MM.1S (cell line): Measurements from ENCODE around the gene SCARB2.

Source experiments
- DNase-seq: peaks from one replicate; pipeline ENCODE4 v3.0.0-alpha.2; 2015
- H2AFZ ChIP-seq: fragments of 300-600 bp; sonication (generic); 2 replicates; pipeline ENCODE4 v1.6.0; 2016; ENCODE audit warnings: antibody characterized with exemption, low read length
- H3F3A ChIP-seq: fragments of 300-600 bp; sonication (generic); 2 replicates; pipeline ENCODE4 v1.6.1; 2016; ENCODE audit warnings: mild to moderate bottlenecking, antibody characterized with exemption, low read length, moderate library complexity, mixed read lengths; ENCODE audit not compliant: insufficient read depth
- H3K27ac ChIP-seq: fragments of 300-600 bp; sonication (generic); 2 replicates; pipeline ENCODE4 v1.5.1; 2016; ENCODE audit warnings: mild to moderate bottlenecking, low read length
- H3K27me3 ChIP-seq: fragments of 300-600 bp; sonication (generic); replicated peaks from 2 replicates; pipeline ENCODE4 v1.6.0; 2016; ENCODE audit warnings: low read length; ENCODE audit not compliant: insufficient read depth
- H3K36me3 ChIP-seq: fragments of 300-600 bp; sonication (generic); replicated peaks from 2 replicates; pipeline ENCODE4 v1.6.1; 2016; ENCODE audit warnings: mild to moderate bottlenecking, low read length, mixed read lengths; ENCODE audit not compliant: insufficient read depth
- H3K4me1 ChIP-seq: fragments of 300-600 bp; sonication (generic); 2 replicates; pipeline ENCODE4 v1.6.1; 2016; ENCODE audit warnings: low read length, mixed read lengths
- H3K4me2 ChIP-seq: fragments of 300-600 bp; sonication (generic); 2 replicates; pipeline ENCODE4 v1.6.0; 2016; ENCODE audit warnings: low read depth, low read length
- H3K4me3 ChIP-seq: fragments of 300-600 bp; sonication (generic); 2 replicates; pipeline ENCODE4 v1.5.1; 2016; ENCODE audit warnings: low read length, mixed read lengths
- H3K79me2 ChIP-seq: fragments of 300-600 bp; sonication (generic); 2 replicates; pipeline ENCODE4 v1.6.1; 2016; ENCODE audit warnings: mixed run types, low read length, mixed read lengths
- H3K9ac ChIP-seq: fragments of 300-600 bp; sonication (generic); 2 replicates; pipeline ENCODE4 v1.6.1; 2016; ENCODE audit warnings: low read length, mixed read lengths
- H3K9me2 ChIP-seq: fragments of 300-600 bp; sonication (generic); replicated peaks from 2 replicates; pipeline ENCODE4 v1.6.1; 2016; ENCODE audit warnings: mild to moderate bottlenecking, low read length, mixed read lengths; ENCODE audit not compliant: insufficient read depth
- H3K9me3 ChIP-seq: fragments of 300-600 bp; sonication (generic); replicated peaks from 2 replicates; pipeline ENCODE4 v1.6.1; 2016; ENCODE audit warnings: mild to moderate bottlenecking, low read length, mixed read lengths; ENCODE audit not compliant: insufficient read depth
- H4K20me1 ChIP-seq: fragments of 300-600 bp; sonication (generic); 2 replicates; pipeline ENCODE4 v1.6.1; 2016; ENCODE audit warnings: mild to moderate bottlenecking, low read length, moderate library complexity, mixed read lengths; ENCODE audit not compliant: insufficient read depth
- EZH2 ChIP-seq: fragments of 300-600 bp; sonication (generic); optimal IDR thresholded peaks from 2 replicates; pipeline ENCODE3; 2017; ENCODE audit warnings: low read depth, mild to moderate bottlenecking, antibody characterized with exemption, low read length, mixed read lengths
- EZH2phosphoT487 ChIP-seq: fragments of 300-600 bp; sonication (generic); IDR thresholded peaks from 2 replicates; pipeline ENCODE4 v1.6.1; 2018; ENCODE audit warnings: antibody characterized with exemption, low read length
- TF ChIP-seq, protein P1 (sequence below): fragments of 300-600 bp; sonication (generic); IDR thresholded peaks from 2 replicates; pipeline ENCODE4 v1.5.1; 2016; ENCODE audit warnings: antibody characterized with exemption, low read length, mixed read lengths

Gene SCARB2

DNA sequence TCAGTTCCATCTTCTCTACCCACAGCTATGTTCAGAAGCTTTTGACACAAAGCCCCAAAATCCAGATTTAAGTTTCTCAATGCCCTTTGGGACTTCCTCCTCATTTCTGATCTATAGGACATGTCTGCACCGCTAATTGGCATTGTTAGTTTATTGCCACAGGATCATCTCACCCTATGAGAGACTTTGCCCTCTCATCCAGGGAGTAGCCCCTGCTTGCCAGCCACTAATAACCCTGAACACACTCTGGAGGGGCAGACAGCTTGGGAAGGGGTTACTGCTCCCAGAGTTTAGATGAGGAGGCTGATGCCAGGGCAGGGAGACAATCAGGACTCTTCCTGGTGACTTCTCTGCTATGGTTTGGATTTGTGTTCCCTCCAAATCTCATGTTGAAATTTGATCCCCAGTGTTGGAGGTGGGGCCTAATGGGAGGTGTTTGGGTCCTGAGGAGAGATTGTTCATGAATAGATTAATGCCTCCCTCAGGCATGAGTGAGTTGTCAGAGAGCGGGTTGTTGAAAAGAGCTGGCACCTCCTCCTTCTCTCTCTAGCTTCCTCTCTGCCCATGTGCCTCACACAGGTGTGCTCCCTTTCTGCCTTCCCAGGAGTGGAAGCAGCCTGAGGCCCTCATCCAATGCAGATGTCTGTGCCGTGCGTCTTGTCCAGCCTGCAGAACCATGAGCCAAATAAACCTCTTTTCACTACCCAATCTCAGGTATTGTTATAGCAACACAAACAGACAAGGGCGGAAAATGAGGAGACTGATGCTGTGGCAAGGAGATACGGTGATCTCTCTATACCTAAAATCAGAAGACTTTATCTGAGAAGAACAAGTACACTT, 3.6 kb upstream of the SCARB2 start:
- no peaks in the 10 kb centered on the region for H3K9me3 ChIP-seq
- TF ChIP-seq, protein P1, sequence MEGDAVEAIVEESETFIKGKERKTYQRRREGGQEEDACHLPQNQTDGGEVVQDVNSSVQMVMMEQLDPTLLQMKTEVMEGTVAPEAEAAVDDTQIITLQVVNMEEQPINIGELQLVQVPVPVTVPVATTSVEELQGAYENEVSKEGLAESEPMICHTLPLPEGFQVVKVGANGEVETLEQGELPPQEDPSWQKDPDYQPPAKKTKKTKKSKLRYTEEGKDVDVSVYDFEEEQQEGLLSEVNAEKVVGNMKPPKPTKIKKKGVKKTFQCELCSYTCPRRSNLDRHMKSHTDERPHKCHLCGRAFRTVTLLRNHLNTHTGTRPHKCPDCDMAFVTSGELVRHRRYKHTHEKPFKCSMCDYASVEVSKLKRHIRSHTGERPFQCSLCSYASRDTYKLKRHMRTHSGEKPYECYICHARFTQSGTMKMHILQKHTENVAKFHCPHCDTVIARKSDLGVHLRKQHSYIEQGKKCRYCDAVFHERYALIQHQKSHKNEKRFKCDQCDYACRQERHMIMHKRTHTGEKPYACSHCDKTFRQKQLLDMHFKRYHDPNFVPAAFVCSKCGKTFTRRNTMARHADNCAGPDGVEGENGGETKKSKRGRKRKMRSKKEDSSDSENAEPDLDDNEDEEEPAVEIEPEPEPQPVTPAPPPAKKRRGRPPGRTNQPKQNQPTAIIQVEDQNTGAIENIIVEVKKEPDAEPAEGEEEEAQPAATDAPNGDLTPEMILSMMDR: no peak
- no peak for TF ChIP-seq EZH2phosphoT487
- H3K4me3 ChIP-seq: no peak overlapping the region
- H3K79me2 ChIP-seq: peaks cover 27% of the 10 kb centered on the region
- no peak overlapping the region for H3K27ac ChIP-seq
- DNase-seq: no peak
- no peaks in the 10 kb centered on the region for H3K27me3 ChIP-seq
- H3K9ac ChIP-seq: no peak overlapping the region
- no peaks in the 10 kb centered on the region for H3K36me3 ChIP-seq
- peaks cover 28% of the 10 kb centered on the region for H3F3A ChIP-seq
- H3K4me1 ChIP-seq: peaks cover 10% of the 10 kb centered on the region
- H4K20me1 ChIP-seq: no peaks in the 10 kb centered on the region
- H3K4me2 ChIP-seq: no peak overlapping the region
- no peak overlapping the region for H2AFZ ChIP-seq
- no peaks in the 10 kb centered on the region for H3K9me2 ChIP-seq

DNA sequence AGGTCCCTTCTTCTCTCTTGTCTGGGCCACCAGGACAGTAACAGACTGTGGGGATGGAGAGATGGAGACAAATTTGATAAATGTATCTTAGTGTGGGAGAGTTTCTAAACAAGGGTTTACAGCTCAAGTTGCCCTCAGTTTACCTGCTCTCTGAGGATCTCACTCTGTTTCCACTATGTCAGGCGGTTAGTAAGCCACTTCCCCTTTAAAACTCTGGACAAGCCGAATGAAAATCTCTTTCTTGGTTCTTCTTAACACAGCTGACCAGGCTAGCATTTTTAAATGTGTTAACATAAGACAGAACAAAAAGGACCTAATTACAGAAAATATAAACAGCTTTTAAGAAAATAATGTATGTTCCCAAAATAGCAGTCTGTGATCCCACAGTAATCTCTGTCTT, 2.9 kb upstream of the SCARB2 start:
- no peak for DNase-seq
- Histone ChIP-seq H2AFZ (no peak overlapping the region), H3K27me3 (no peaks in the 10 kb centered on the region), H3K9me3 (no peaks in the 10 kb centered on the region), H3K4me2 (no peak overlapping the region), H3K79me2 (peaks cover 34% of the 10 kb centered on the region), H4K20me1 (no peaks in the 10 kb centered on the region), H3F3A (peaks cover 30% of the 10 kb centered on the region), H3K4me3 (no peak overlapping the region), H3K4me1 (peaks cover 10% of the 10 kb centered on the region), H3K27ac (no peak overlapping the region), H3K9me2 (no peaks in the 10 kb centered on the region), H3K36me3 (no peaks in the 10 kb centered on the region), H3K9ac (no peak overlapping the region)
- TF ChIP-seq EZH2 (no peak), EZH2phosphoT487 (no peak)
- TF ChIP-seq, protein P1: no peak

DNA sequence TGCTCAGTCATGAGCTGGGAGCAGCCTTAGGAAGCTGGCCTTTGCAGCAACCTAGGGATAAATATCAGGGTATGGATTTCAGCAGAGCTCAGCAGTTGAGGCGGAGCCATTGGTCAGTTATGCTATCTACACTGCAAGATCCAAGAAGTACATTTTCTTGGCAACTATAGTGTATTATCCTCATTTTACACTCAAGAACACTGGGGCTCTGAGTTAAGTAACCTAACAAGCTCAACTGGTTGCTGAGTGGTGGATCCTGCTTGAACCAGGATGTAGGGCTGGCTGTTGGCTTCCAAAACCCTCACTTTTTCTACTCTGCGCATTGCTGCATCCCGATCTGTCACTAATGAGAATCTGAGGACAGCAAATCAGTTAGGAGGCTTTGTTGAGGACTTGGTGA, 1.5 kb upstream of the SCARB2 start:
- Histone ChIP-seq H4K20me1 (no peaks in the 10 kb centered on the region), H2AFZ (no peak overlapping the region), H3K4me2 (peak overlapping the region; percentile 81), H3K27ac (peak overlapping the region; percentile 88; the same call in 1 of the 2 replicates), H3K9me3 (no peaks in the 10 kb centered on the region), H3K36me3 (no peaks in the 10 kb centered on the region), H3K9ac (no peak overlapping the region), H3K4me3 (0 out of 2 replicates have a peak overlapping the region, but pooled peaks have one; percentile 87), H3K9me2 (no peaks in the 10 kb centered on the region), H3K4me1 (peaks cover 13% of the 10 kb centered on the region), H3K79me2 (peaks cover 48% of the 10 kb centered on the region), H3F3A (peaks cover 30% of the 10 kb centered on the region), H3K27me3 (no peaks in the 10 kb centered on the region)
- TF ChIP-seq EZH2 (no peak), EZH2phosphoT487 (no peak)
- TF ChIP-seq, protein P1: no peak
- DNase-seq: no peak
